ENCODE data around the gene BCL11B. TPM values are rescaled to one million over a fixed set of nuclear protein-coding genes. Genes with fewer than 3 reads are reported as not detected.

The BCL11B gene
- total and polyA plus RNA-seq, 10 of the 15 experiments (the other 5 are each of a cell fraction or from before 2014, with no cell fraction given), result 0.38 to 5.5 (median 1.3) TPM

- DNase-seq (ENCODE audit: low read depth, low spot score) (no peak), ATAC-seq (no peak), FAIRE-seq (no peak)
- ChIA-PET RAD21 (ENCODE audit: unreplicated experiment) (no interaction called here), CTCF (interaction anchor here (0.5 to 1.9 kb wide), 6 partner anchors 11 to 997 kb away, joined by 3 to 4 read pairs (median 4); no protein-coding TSS in a partner anchor), POLR2A (interaction anchor here (0.7 kb wide), 1 partner anchor 28 kb away, joined by 4 read pairs; no protein-coding TSS in a partner anchor), SMC1A (ENCODE audit: uncharacterized antibody, unreplicated experiment) (interaction anchor here (0.9 to 1.8 kb wide), 2 partner anchors 11 to 30 kb away, joined by 3 to 6 read pairs; no protein-coding TSS in a partner anchor)
- intact Hi-C loops (cut with micrococcal nuclease; ENCODE audit: unreplicated experiment) (no loop called here), in situ Hi-C loops (cut with MboI) (no loop called here)
- BruUV-seq (replicated peaks), result no TSS peak
- Histone ChIP-seq H3K4me3 (no peak overlapping the region), H3K36me3 (ENCODE audit: control insufficient read depth in 2 of 2, insufficient read depth in 2 of 2, low read length in 1 of 2) (no peaks in the 10 kb centered on the region), H3K9me3 (replicated peaks; ENCODE audit: control insufficient read depth, insufficient read depth, low read length) (peaks cover 2% of the 10 kb centered on the region; the same call in 1 of the 3 replicates), H3K79me2 (ENCODE audit: control insufficient read depth, insufficient read depth, low read length) (no peaks in the 10 kb centered on the region), H3K4me2 (ENCODE audit: control insufficient read depth, insufficient read depth) (no peak overlapping the region), H3K9ac (ENCODE audit: control insufficient read depth, insufficient read depth, low read length) (no peak overlapping the region), H3K27ac (ENCODE audit: control insufficient read depth, insufficient read depth) (no peak overlapping the region), H4K20me1 (ENCODE audit: control insufficient read depth, insufficient read depth) (no peaks in the 10 kb centered on the region), H2AFZ (ENCODE audit: control insufficient read depth, low read depth, low read length) (no peak overlapping the region), H3K27me3 (replicated peaks in 1 of 2; ENCODE audit: control insufficient read depth in 2 of 2, insufficient read depth in 2 of 2, low read length in 1 of 2) (no peaks in the 10 kb centered on the region), H3K4me1 (ENCODE audit: control insufficient read depth, insufficient read depth, low read length) (no peaks in the 10 kb centered on the region; the same call in 1 of the 2 replicates)
- no peak for TF ChIP-seq STAT3 (IDR thresholded peaks at IDR 0.05; ENCODE audit: low read depth, low read length)
- WGBS (ENCODE audit: insufficient coverage, insufficient replicate concordance, low lambda C conversion rate, missing lambda C conversion rate), result 27% methylated on average over 9 of the region's 9 CpGs
Observed at GRCh38 chr14:99236386-99237138, 35.4 kb downstream of the BCL11B start.

- Histone ChIP-seq H3K4me2 (ENCODE audit: control insufficient read depth, insufficient read depth) (no peak overlapping the region), H4K20me1 (ENCODE audit: control insufficient read depth, insufficient read depth) (no peaks in the 10 kb centered on the region), H3K9me3 (replicated peaks; ENCODE audit: control insufficient read depth, insufficient read depth, low read length) (peaks cover 2% of the 10 kb centered on the region; the same call in 1 of the 3 replicates), H3K9ac (ENCODE audit: control insufficient read depth, insufficient read depth, low read length) (no peak overlapping the region), H3K79me2 (ENCODE audit: control insufficient read depth, insufficient read depth, low read length) (no peaks in the 10 kb centered on the region), H2AFZ (ENCODE audit: control insufficient read depth, low read depth, low read length) (no peak overlapping the region), H3K27me3 (replicated peaks in 1 of 2; ENCODE audit: control insufficient read depth in 2 of 2, insufficient read depth in 2 of 2, low read length in 1 of 2) (no peaks in the 10 kb centered on the region), H3K36me3 (ENCODE audit: control insufficient read depth in 2 of 2, insufficient read depth in 2 of 2, low read length in 1 of 2) (no peaks in the 10 kb centered on the region), H3K4me3 (no peak overlapping the region), H3K4me1 (ENCODE audit: control insufficient read depth, insufficient read depth, low read length) (no peaks in the 10 kb centered on the region; the same call in 1 of the 2 replicates), H3K27ac (ENCODE audit: control insufficient read depth, insufficient read depth) (no peak overlapping the region)
- BruUV-seq (replicated peaks), result no TSS peak
- ChIA-PET SMC1A (ENCODE audit: uncharacterized antibody, unreplicated experiment) (interaction anchor here (0.9 kb wide), 1 partner anchor 11 kb away, joined by 3 read pairs; no protein-coding TSS in a partner anchor), RAD21 (ENCODE audit: unreplicated experiment) (no interaction called here), POLR2A (no interaction called here), CTCF (interaction anchor here (1.0 to 1.6 kb wide), 2 partner anchors 11 to 32 kb away, joined by 3 to 4 read pairs; no protein-coding TSS in a partner anchor)
- intact Hi-C loops (cut with micrococcal nuclease; ENCODE audit: unreplicated experiment) (no loop called here), in situ Hi-C loops (cut with MboI) (no loop called here)
- ATAC-seq (no peak), DNase-seq (ENCODE audit: low read depth, low spot score) (no peak), FAIRE-seq (no peak)
- 67% methylated on average over 15 of the region's 15 CpGs for WGBS (ENCODE audit: insufficient coverage, insufficient replicate concordance, low lambda C conversion rate, missing lambda C conversion rate)
- TF ChIP-seq CEBPB (IDR thresholded peaks at IDR 0.05; ENCODE audit: borderline replicate concordance in 1 of 2, low read depth in 2 of 2, low read length in 2 of 2) (no peak), EGR1 (IDR thresholded peaks at IDR 0.05; ENCODE audit: borderline replicate concordance in 1 of 2, low read depth in 2 of 2, low read length in 2 of 2) (no peak), LARP7 (IDR thresholded peaks at IDR 0.05) (no peak), ZZZ3 (IDR thresholded peaks at IDR 0.05; ENCODE audit: control insufficient read depth, insufficient read length, low read depth) (no peak)
Observed at GRCh38 chr14:99235582-99236320, 36.2 kb downstream of the BCL11B start.
